Ascending aorta (tissue), 2 donors: ENCODE data around the gene EDC3. TPM values are rescaled to one million over a fixed set of nuclear protein-coding genes. Genes with fewer than 3 reads are reported as not detected.
"Not testable (repeated sequence)": the region's sequence is repeated elsewhere in the genome, so short reads cannot be mapped to it uniquely, and the experiment has no call there.

Experiments used
- DNase-seq, 2 donors: peaks; one replicate each; pipeline ENCODE4 v3.0.0-alpha.2; 2019; ENCODE audit warnings: low spot score in 2 of 2
- H3K27ac ChIP-seq, 2 donors: fragments of 200-600 bp; sonication (generic); one replicate each; pipeline ENCODE4 v1.5.1; 2016 to 2017; ENCODE audit warnings: mild to moderate bottlenecking in 1 of 2
- H3K27me3 ChIP-seq: fragments of 200-600 bp; sonication (generic); one replicate; pipeline ENCODE4 v1.5.1; 2017
- H3K36me3 ChIP-seq, 2 donors: fragments of 200-600 bp; sonication (generic); one replicate each; pipeline ENCODE4 v1.5.1; 2016
- H3K4me1 ChIP-seq, 2 donors: fragments of 200-600 bp; sonication (generic); one replicate each; pipeline ENCODE4 v1.5.1; 2016 to 2017; ENCODE audit warnings: mild to moderate bottlenecking in 1 of 2
- H3K4me3 ChIP-seq, 2 donors: fragments of 200-600 bp; sonication (generic); one replicate each; pipeline ENCODE4 v1.5.1; 2016 to 2017; ENCODE audit warnings: mild to moderate bottlenecking in 1 of 2
- H3K9me3 ChIP-seq, 2 donors: fragments of 200-600 bp; sonication (generic); one replicate each; pipeline ENCODE4 v1.5.1; 2016
- CTCF ChIP-seq, 3 experiments: fragments of 200-600 bp in 2 of 3; fragments of 450-650 bp in 1 of 3; sonication (generic) in 2 of 3; IDR thresholded peaks; one replicate each; pipeline ENCODE4 v1.5.1; 2016 to 2019; ENCODE audit warnings: antibody characterized with exemption in 3 of 3, mild to moderate bottlenecking in 1 of 3, moderate library complexity in 1 of 3
- intact Hi-C: fragments of 100-400 bp; cut with DNase I; formaldehyde crosslinking; loops from one replicate; pipeline ENCODE4 v1.15.1; 2023
- total RNA-seq: library from RNA; depleted of rRNA; stranded (reverse); fragments of >200 nt; gene quantifications from one replicate; pipeline ENCODE4 v1.1.0, GENCODE V29; 2016

EDC3 gene
- total RNA-seq, 1 donor from 2014 or later: 8.8 TPM

- intact Hi-C loops: no loop called here
- no peak for TF ChIP-seq CTCF (IDR thresholded peaks at IDR 0.05)
- Histone ChIP-seq H3K9me3 (no peaks in the 10 kb centered on the region), H3K4me1 (peaks cover 4 to 8% of the 10 kb centered on the region in 2 donors), H3K27ac (no peak overlapping the region), H3K27me3 (no peaks in the 10 kb centered on the region), H3K4me3 (no peak overlapping the region), H3K36me3 (no peaks in the 10 kb centered on the region)
- DNase-seq: no peak
Measured at GRCh38 chr15:74730619-74731316, 34.9 kb upstream of the EDC3 start.

GRCh38 chr15:74729372-74729771, 33.5 kb upstream of the EDC3 start:
- H3K27me3 ChIP-seq, H3K27ac ChIP-seq, H3K9me3 ChIP-seq, intact Hi-C loops, DNase-seq, H3K4me1 ChIP-seq, H3K36me3 ChIP-seq, H3K4me3 ChIP-seq: not testable (repeated sequence)

GRCh38 chr15:74728699-74729098, 32.9 kb upstream of the EDC3 start:
- H3K27ac ChIP-seq, H3K4me3 ChIP-seq, DNase-seq, intact Hi-C loops, H3K27me3 ChIP-seq, H3K9me3 ChIP-seq, H3K36me3 ChIP-seq: not testable (repeated sequence)
- peaks cover 4 to 12% of the 10 kb centered on the region in 2 donors for H3K4me1 ChIP-seq

GRCh38 chr15:74727727-74728126, 31.9 kb upstream of the EDC3 start:
- no peak for TF ChIP-seq CTCF (IDR thresholded peaks at IDR 0.05)
- no peak for DNase-seq
- peaks cover 4 to 12% of the 10 kb centered on the region in 2 donors for H3K4me1 ChIP-seq
- no peak overlapping the region for H3K27ac ChIP-seq
- no peaks in the 10 kb centered on the region for H3K36me3 ChIP-seq
- intact Hi-C loops: no loop called here
- H3K27me3 ChIP-seq: no peaks in the 10 kb centered on the region
- no peak overlapping the region for H3K4me3 ChIP-seq
- H3K9me3 ChIP-seq: no peaks in the 10 kb centered on the region

GRCh38 chr15:74726774-74727164, 30.9 kb upstream of the EDC3 start:
- DNase-seq: no peak
- H3K27me3 ChIP-seq: no peaks in the 10 kb centered on the region
- H3K9me3 ChIP-seq: no peaks in the 10 kb centered on the region
- H3K36me3 ChIP-seq: no peaks in the 10 kb centered on the region
- H3K4me1 ChIP-seq: peaks cover 4 to 12% of the 10 kb centered on the region in 2 donors
- no peak for TF ChIP-seq CTCF (IDR thresholded peaks at IDR 0.05)
- H3K27ac ChIP-seq: no peak overlapping the region
- intact Hi-C loops: no loop called here
- H3K4me3 ChIP-seq: peak overlapping the region; percentile 71 to 78

GRCh38 chr15:74725845-74726773, 30.3 kb upstream of the EDC3 start:
- Histone ChIP-seq H3K27me3 (no peaks in the 10 kb centered on the region), H3K4me1 (peaks cover 4 to 12% of the 10 kb centered on the region in 2 donors), H3K4me3 (peak overlapping the region; percentile 71 to 78), H3K9me3 (no peaks in the 10 kb centered on the region), H3K36me3 (no peaks in the 10 kb centered on the region), H3K27ac (peak overlapping the region; percentile 35 to 39)
- intact Hi-C loops: no loop called here
- TF ChIP-seq CTCF (IDR thresholded peaks at IDR 0.05): no peak
- DNase-seq: peak in 1 of 2 donors; percentile 67
